GM23338 (cell line): ENCODE results near the gene PER3. TPM values are rescaled to one million over a fixed set of nuclear protein-coding genes. Genes with fewer than 3 reads are reported as not detected.

Source experiments
- ATAC-seq: fragments of 200-7000 bp; cut with Tn5 transposase; 3 replicates; pipeline ENCODE4 v1.9.1; 2020
- DNase-seq: peaks from one replicate; pipeline ENCODE4 v3.0.0-alpha.2; 2015; ENCODE audit warnings: low spot score
- H2AFZ ChIP-seq: fragments of 200-600 bp; sonication (generic); 2 replicates; pipeline ENCODE4 v1.8.0; 2016; ENCODE audit warnings: antibody characterized with exemption, mild to moderate bottlenecking, moderate library complexity
- H3F3A ChIP-seq: fragments of 200-600 bp; sonication (generic); replicated peaks from 2 replicates; pipeline ENCODE4 v1.8.0; 2017; ENCODE audit warnings: antibody characterized with exemption, mixed run types, low read depth
- H3K27ac ChIP-seq: fragments of 200-600 bp; sonication (generic); 2 replicates; pipeline ENCODE4 v1.6.1; 2016; ENCODE audit warnings: low read depth
- H3K27me3 ChIP-seq: fragments of 200-600 bp; sonication (generic); 2 replicates; pipeline ENCODE4 v1.8.0; 2016; ENCODE audit warnings: mild to moderate bottlenecking, mixed run types, moderate library complexity; ENCODE audit not compliant: insufficient read depth
- H3K36me3 ChIP-seq: fragments of 200-600 bp; sonication (generic); 2 replicates; pipeline ENCODE4 v1.8.0; 2016; ENCODE audit warnings: mild to moderate bottlenecking; ENCODE audit not compliant: insufficient read depth
- H3K4me1 ChIP-seq: fragments of 200-600 bp; sonication (generic); 2 replicates; pipeline ENCODE4 v1.8.0; 2016; ENCODE audit warnings: mild to moderate bottlenecking, moderate library complexity; ENCODE audit not compliant: insufficient read depth
- H3K4me2 ChIP-seq: fragments of 200-600 bp; sonication (generic); 2 replicates; pipeline ENCODE4 v1.7.1; 2017; ENCODE audit warnings: mixed run types
- H3K4me3 ChIP-seq: fragments of 200-600 bp; sonication (generic); 2 replicates; pipeline ENCODE4 v1.6.1; 2016; ENCODE audit warnings: mixed run types
- H3K79me2 ChIP-seq: fragments of 200-600 bp; sonication (generic); replicated peaks from 2 replicates; pipeline ENCODE4 v1.8.0; 2017; ENCODE audit warnings: mild to moderate bottlenecking; ENCODE audit not compliant: insufficient read depth
- H3K9me2 ChIP-seq: fragments of 200-600 bp; sonication (generic); 2 replicates; pipeline ENCODE4 v1.8.0; 2017; ENCODE audit not compliant: insufficient read depth
- H4K20me1 ChIP-seq: fragments of 200-600 bp; sonication (generic); replicated peaks from 2 replicates; pipeline ENCODE4 v1.8.0; 2017; ENCODE audit warnings: mild to moderate bottlenecking; ENCODE audit not compliant: insufficient read depth
- H3K27ac Mint-ChIP-seq: 2 replicates; pipeline ENCODE4 v1.8.0; 2020; ENCODE audit warnings: inconsistent platforms, mild to moderate bottlenecking, moderate library complexity, mixed read lengths
- H3K27me3 Mint-ChIP-seq: 3 replicates; pipeline ENCODE4 v1.8.0; 2022; ENCODE audit warnings: low read depth, mild to moderate bottlenecking, moderate library complexity, mixed read lengths, inconsistent platforms; ENCODE audit not compliant: insufficient read depth, poor library complexity
- H3K36me3 Mint-ChIP-seq: 3 replicates; pipeline ENCODE4 v1.8.0; 2021; ENCODE audit warnings: low read depth, mild to moderate bottlenecking, inconsistent platforms, moderate library complexity, mixed read lengths
- H3K4me1 Mint-ChIP-seq: 3 replicates; pipeline ENCODE4 v1.8.0; 2020; ENCODE audit warnings: mild to moderate bottlenecking, inconsistent platforms, mixed read lengths
- H3K4me3 Mint-ChIP-seq: 3 replicates; pipeline ENCODE4 v1.8.0; 2021; ENCODE audit warnings: moderate library complexity, mild to moderate bottlenecking, inconsistent platforms, mixed read lengths
- H3K9me3 Mint-ChIP-seq: 3 replicates; pipeline ENCODE4 v1.8.0; 2020; ENCODE audit warnings: moderate library complexity, mild to moderate bottlenecking, inconsistent platforms, mixed read lengths
- CREB1 ChIP-seq: fragments of 250-450 bp; sonication (Bioruptor Pico); IDR thresholded peaks from 2 replicates; pipeline ENCODE4 v1.5.0; 2020; ENCODE audit warnings: low read depth, mild to moderate bottlenecking, moderate library complexity
- EZH2 ChIP-seq: fragments of 200-600 bp; sonication (generic); IDR thresholded peaks from one replicate; pipeline ENCODE4 v1.8.0; 2017; ENCODE audit warnings: antibody characterized with exemption, mild to moderate bottlenecking, low read depth; ENCODE audit not compliant: unreplicated experiment
- EZH2phosphoT487 ChIP-seq: fragments of 200-600 bp; sonication (generic); IDR thresholded peaks from one replicate; pipeline ENCODE4 v1.8.1; 2018; ENCODE audit warnings: antibody characterized with exemption; ENCODE audit not compliant: unreplicated experiment
- JUNB ChIP-seq: IDR thresholded peaks from one replicate; pipeline ENCODE4 v1.6.1; 2016; ENCODE audit warnings: antibody characterized with exemption; ENCODE audit not compliant: unreplicated experiment
- POLR2AphosphoS5 ChIP-seq: IDR thresholded peaks from 2 replicates; pipeline ENCODE4 v1.6.1; 2016; ENCODE audit warnings: antibody characterized with exemption, low read depth
- STAT1 ChIP-seq: IDR thresholded peaks from one replicate; pipeline ENCODE4 v1.6.1; 2016; ENCODE audit warnings: antibody characterized with exemption; ENCODE audit not compliant: unreplicated experiment
- ZNF114 ChIP-seq: fragments of 250-450 bp; sonication (Bioruptor Pico); IDR thresholded peaks from 2 replicates; pipeline ENCODE4 v1.5.0; 2020; ENCODE audit warnings: mild to moderate bottlenecking, moderate library complexity
- ZNF331 ChIP-seq: fragments of 250-450 bp; sonication (Bioruptor Pico); IDR thresholded peaks from 2 replicates; pipeline ENCODE4 v1.5.0; 2020; ENCODE audit warnings: low read depth, mild to moderate bottlenecking, moderate library complexity
- polyA plus RNA-seq: library from polyadenylated mRNA; unstranded; fragments of >200 nt; fragmentation: Nextera tagmentation; extraction: Ambion mirVana; gene quantifications from 2 replicates; pipeline ENCODE4 v1.2.1, GENCODE V29; 2016
- total RNA-seq: library from RNA; depleted of rRNA; stranded (reverse); fragments of >200 nt; shearing (Covaris generic); gene quantifications from 2 replicates; pipeline ENCODE4 v1.2.3, GENCODE V29; 2014
- TF ChIP-seq, protein P1 (sequence below), 2 experiments: fragments of 200-600 bp in 1 of 2; sonication (generic) in 1 of 2; conservative IDR thresholded peaks; 2 replicates each; pipeline versions ENCODE4 v1.5.1 to v1.6.1; 2016 to 2017; ENCODE audit warnings: antibody characterized with exemption in 2 of 2, low read depth in 2 of 2, mild to moderate bottlenecking in 2 of 2, moderate library complexity in 1 of 2
- TF ChIP-seq, protein P2 (sequence below): IDR thresholded peaks from 2 replicates; pipeline ENCODE4 v1.6.1; 2016; ENCODE audit warnings: antibody characterized with exemption
- TF ChIP-seq, protein P3 (sequence below): fragments of 250-450 bp; sonication (Bioruptor Pico); IDR thresholded peaks from 2 replicates; pipeline ENCODE4 v1.5.0; 2020; ENCODE audit warnings: mild to moderate bottlenecking, moderate library complexity

PER3 gene
- total and polyA plus RNA-seq, 2 experiments from 2014 or later: 6.1 to 16.4 TPM

DNA sequence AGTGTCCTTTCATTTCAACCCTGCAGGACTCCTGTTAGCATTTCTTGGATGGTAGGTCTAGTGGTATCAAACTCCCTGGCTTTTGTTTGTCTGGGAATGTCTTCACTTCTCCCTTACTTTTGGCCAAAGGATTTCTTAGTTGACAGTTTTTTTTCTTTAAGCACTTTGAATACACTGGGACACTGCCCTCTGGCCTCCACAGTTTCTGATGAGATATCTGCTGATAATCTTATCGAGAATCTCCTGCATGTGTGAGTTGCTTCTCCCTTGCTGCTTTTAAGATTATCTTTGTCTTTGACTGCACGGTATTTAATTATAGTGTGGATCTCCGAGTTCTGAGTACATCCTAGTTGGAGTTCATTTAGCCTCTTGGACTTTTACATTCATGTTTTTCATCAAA is 55.4 kb downstream of the PER3 start:
- Mint-ChIP-seq H3K27me3 (peaks cover 1% of the 10 kb centered on the region), H3K4me3 (no peak overlapping the region), H3K4me1 (no peaks in the 10 kb centered on the region), H3K36me3 (peaks cover 52% of the 10 kb centered on the region), H3K27ac (no peak overlapping the region), H3K9me3 (peaks cover 12% of the 10 kb centered on the region; the same call in 2 of the 3 replicates)
- H4K20me1 ChIP-seq: no peaks in the 10 kb centered on the region; the same call in 1 of the 2 replicates
- H3K4me3 ChIP-seq: no peak overlapping the region
- H3K27me3 ChIP-seq: no peaks in the 10 kb centered on the region
- H3K27ac ChIP-seq: no peak overlapping the region
- DNase-seq (no peak), ATAC-seq (no peak)
- no peak overlapping the region for H3K4me2 ChIP-seq
- TF ChIP-seq CREB1 (CRISPR knock-in tag) (no peak), JUNB (no peak), POLR2AphosphoS5 (no peak)
- H3K9me2 ChIP-seq: no peaks in the 10 kb centered on the region
- H3F3A ChIP-seq: no peaks in the 10 kb centered on the region
- H2AFZ ChIP-seq: no peak overlapping the region
- H3K79me2 ChIP-seq: no peaks in the 10 kb centered on the region
- H3K36me3 ChIP-seq: peaks cover 38% of the 10 kb centered on the region
- H3K4me1 ChIP-seq: no peaks in the 10 kb centered on the region

DNA sequence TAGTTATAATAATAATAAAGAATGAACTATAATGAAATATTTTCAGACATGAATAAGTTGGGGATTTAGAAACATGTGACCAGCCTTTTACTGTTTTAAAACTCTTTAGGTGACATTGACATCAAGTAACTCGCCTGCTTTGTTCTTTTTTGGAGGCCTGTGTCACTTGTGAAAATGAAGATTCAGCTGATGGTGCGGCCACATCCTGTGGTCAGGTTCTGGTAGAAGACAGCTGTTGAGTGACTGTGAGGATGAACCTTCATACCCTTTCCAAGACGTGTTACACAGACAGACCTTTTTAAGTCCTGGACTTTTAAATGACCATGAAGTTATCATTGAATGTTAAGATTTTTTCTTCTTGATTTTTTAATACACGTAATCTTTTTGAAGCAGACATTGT is 58.4 kb downstream of the PER3 start:
- Histone ChIP-seq H3K36me3 (peaks cover 24% of the 10 kb centered on the region), H2AFZ (no peak overlapping the region), H3K4me1 (no peaks in the 10 kb centered on the region), H3F3A (no peaks in the 10 kb centered on the region), H3K79me2 (no peaks in the 10 kb centered on the region), H3K27ac (no peak overlapping the region), H3K4me3 (no peak overlapping the region), H3K4me2 (no peak overlapping the region), H4K20me1 (no peaks in the 10 kb centered on the region; the same call in 1 of the 2 replicates), H3K9me2 (no peaks in the 10 kb centered on the region), H3K27me3 (no peaks in the 10 kb centered on the region)
- TF ChIP-seq, protein P1, sequence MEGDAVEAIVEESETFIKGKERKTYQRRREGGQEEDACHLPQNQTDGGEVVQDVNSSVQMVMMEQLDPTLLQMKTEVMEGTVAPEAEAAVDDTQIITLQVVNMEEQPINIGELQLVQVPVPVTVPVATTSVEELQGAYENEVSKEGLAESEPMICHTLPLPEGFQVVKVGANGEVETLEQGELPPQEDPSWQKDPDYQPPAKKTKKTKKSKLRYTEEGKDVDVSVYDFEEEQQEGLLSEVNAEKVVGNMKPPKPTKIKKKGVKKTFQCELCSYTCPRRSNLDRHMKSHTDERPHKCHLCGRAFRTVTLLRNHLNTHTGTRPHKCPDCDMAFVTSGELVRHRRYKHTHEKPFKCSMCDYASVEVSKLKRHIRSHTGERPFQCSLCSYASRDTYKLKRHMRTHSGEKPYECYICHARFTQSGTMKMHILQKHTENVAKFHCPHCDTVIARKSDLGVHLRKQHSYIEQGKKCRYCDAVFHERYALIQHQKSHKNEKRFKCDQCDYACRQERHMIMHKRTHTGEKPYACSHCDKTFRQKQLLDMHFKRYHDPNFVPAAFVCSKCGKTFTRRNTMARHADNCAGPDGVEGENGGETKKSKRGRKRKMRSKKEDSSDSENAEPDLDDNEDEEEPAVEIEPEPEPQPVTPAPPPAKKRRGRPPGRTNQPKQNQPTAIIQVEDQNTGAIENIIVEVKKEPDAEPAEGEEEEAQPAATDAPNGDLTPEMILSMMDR (conservative IDR thresholded peaks at IDR 0.05; ENCODE audit: low read depth in 2 of 2): no peak
- TF ChIP-seq EZH2phosphoT487 (no peak), ZNF331 (CRISPR knock-in tag) (no peak), POLR2AphosphoS5 (no peak), ZNF114 (CRISPR knock-in tag) (no peak), JUNB (no peak), CREB1 (CRISPR knock-in tag) (no peak), EZH2 (no peak), STAT1 (no peak)
- TF ChIP-seq, protein P2, sequence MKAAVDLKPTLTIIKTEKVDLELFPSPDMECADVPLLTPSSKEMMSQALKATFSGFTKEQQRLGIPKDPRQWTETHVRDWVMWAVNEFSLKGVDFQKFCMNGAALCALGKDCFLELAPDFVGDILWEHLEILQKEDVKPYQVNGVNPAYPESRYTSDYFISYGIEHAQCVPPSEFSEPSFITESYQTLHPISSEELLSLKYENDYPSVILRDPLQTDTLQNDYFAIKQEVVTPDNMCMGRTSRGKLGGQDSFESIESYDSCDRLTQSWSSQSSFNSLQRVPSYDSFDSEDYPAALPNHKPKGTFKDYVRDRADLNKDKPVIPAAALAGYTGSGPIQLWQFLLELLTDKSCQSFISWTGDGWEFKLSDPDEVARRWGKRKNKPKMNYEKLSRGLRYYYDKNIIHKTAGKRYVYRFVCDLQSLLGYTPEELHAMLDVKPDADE: no peak
- TF ChIP-seq, protein P3, sequence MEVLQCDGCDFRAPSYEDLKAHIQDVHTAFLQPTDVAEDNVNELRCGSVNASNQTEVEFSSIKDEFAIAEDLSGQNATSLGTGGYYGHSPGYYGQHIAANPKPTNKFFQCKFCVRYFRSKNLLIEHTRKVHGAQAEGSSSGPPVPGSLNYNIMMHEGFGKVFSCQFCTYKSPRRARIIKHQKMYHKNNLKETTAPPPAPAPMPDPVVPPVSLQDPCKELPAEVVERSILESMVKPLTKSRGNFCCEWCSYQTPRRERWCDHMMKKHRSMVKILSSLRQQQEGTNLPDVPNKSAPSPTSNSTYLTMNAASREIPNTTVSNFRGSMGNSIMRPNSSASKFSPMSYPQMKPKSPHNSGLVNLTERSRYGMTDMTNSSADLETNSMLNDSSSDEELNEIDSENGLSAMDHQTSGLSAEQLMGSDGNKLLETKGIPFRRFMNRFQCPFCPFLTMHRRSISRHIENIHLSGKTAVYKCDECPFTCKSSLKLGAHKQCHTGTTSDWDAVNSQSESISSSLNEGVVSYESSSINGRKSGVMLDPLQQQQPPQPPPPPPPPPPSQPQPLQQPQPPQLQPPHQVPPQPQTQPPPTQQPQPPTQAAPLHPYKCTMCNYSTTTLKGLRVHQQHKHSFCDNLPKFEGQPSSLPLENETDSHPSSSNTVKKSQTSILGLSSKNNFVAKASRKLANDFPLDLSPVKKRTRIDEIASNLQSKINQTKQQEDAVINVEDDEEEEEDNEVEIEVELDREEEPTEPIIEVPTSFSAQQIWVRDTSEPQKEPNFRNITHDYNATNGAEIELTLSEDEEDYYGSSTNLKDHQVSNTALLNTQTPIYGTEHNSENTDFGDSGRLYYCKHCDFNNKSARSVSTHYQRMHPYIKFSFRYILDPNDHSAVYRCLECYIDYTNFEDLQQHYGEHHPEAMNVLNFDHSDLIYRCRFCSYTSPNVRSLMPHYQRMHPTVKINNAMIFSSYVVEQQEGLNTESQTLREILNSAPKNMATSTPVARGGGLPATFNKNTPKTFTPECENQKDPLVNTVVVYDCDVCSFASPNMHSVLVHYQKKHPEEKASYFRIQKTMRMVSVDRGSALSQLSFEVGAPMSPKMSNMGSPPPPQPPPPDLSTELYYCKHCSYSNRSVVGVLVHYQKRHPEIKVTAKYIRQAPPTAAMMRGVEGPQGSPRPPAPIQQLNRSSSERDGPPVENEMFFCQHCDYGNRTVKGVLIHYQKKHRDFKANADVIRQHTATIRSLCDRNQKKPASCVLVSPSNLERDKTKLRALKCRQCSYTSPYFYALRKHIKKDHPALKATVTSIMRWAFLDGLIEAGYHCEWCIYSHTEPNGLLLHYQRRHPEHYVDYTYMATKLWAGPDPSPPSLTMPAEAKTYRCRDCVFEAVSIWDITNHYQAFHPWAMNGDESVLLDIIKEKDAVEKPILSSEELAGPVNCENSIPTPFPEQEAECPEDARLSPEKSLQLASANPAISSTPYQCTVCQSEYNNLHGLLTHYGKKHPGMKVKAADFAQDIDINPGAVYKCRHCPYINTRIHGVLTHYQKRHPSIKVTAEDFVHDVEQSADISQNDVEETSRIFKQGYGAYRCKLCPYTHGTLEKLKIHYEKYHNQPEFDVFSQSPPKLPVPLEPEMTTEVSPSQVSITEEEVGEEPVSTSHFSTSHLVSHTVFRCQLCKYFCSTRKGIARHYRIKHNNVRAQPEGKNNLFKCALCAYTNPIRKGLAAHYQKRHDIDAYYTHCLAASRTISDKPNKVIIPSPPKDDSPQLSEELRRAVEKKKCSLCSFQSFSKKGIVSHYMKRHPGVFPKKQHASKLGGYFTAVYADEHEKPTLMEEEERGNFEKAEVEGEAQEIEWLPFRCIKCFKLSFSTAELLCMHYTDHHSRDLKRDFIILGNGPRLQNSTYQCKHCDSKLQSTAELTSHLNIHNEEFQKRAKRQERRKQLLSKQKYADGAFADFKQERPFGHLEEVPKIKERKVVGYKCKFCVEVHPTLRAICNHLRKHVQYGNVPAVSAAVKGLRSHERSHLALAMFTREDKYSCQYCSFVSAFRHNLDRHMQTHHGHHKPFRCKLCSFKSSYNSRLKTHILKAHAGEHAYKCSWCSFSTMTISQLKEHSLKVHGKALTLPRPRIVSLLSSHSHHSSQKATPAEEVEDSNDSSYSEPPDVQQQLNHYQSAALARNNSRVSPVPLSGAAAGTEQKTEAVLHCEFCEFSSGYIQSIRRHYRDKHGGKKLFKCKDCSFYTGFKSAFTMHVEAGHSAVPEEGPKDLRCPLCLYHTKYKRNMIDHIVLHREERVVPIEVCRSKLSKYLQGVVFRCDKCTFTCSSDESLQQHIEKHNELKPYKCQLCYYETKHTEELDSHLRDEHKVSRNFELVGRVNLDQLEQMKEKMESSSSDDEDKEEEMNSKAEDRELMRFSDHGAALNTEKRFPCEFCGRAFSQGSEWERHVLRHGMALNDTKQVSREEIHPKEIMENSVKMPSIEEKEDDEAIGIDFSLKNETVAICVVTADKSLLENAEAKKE: no peak
- peaks cover 34% of the 10 kb centered on the region for H3K36me3 Mint-ChIP-seq
- peaks cover 4% of the 10 kb centered on the region for H3K27me3 Mint-ChIP-seq
- ATAC-seq (no peak), DNase-seq (no peak)
- H3K4me3 Mint-ChIP-seq: no peak overlapping the region
- H3K4me1 Mint-ChIP-seq: no peaks in the 10 kb centered on the region
- H3K27ac Mint-ChIP-seq: no peak overlapping the region
- peaks cover 11% of the 10 kb centered on the region; the same call in 2 of the 3 replicates for H3K9me3 Mint-ChIP-seq
